Keratinocyte (primary cell): ENCODE measurements around the gene HIVEP1. TPM values are rescaled to one million over a fixed set of nuclear protein-coding genes. Genes with fewer than 3 reads are reported as not detected.

ENCODE experiments used
- DNase-seq: peaks from one replicate; pipeline ENCODE4 v3.0.0-alpha.2; 2011; ENCODE audit warnings: low read depth, missing footprints, low spot score
- FAIRE-seq: peaks from 2 replicates; lab custom pipeline; 2011; peaks lifted over from hg19 to GRCh38; lab: Jason Lieb, UNC
- H2AFZ ChIP-seq: 2 replicates; pipeline ENCODE4 v1.6.0; 2012; ENCODE audit warnings: low read length, control low read depth, inconsistent platforms; ENCODE audit not compliant: control insufficient read depth
- H3K27ac ChIP-seq: 2 replicates; pipeline ENCODE4 v1.5.1; 2011; ENCODE audit warnings: low read length; ENCODE audit not compliant: control insufficient read depth, insufficient read depth
- H3K27me3 ChIP-seq: 3 replicates; pipeline ENCODE4 v1.6.0; 2011; ENCODE audit warnings: low read length; ENCODE audit not compliant: control insufficient read depth, insufficient read depth; ENCODE audit errors: extremely low read depth
- H3K36me3 ChIP-seq, 2 experiments: 2 replicates in 1 of 2; 3 replicates in 1 of 2; pipeline ENCODE4 v1.5.1; 2011; ENCODE audit warnings: low read length in 2 of 2, mild to moderate bottlenecking in 1 of 2; ENCODE audit not compliant: control insufficient read depth in 2 of 2, insufficient read depth in 2 of 2; ENCODE audit errors: extremely low read depth in 1 of 2
- H3K4me1 ChIP-seq: 3 replicates; pipeline ENCODE4 v1.5.1; 2011; ENCODE audit warnings: low read length; ENCODE audit not compliant: control insufficient read depth, insufficient read depth; ENCODE audit errors: extremely low read depth
- H3K4me2 ChIP-seq: 3 replicates; pipeline ENCODE4 v1.6.0; 2011; ENCODE audit warnings: low read depth, low read length; ENCODE audit not compliant: control insufficient read depth, insufficient read depth; ENCODE audit errors: extremely low read depth
- H3K4me3 ChIP-seq, 3 experiments: fragments of 200-600 bp in 1 of 3; sonication (generic) in 1 of 3; 2 replicates in 2 of 3; 3 replicates in 1 of 3; pipeline ENCODE4 v1.5.1; 2011 to 2016; ENCODE audit warnings: low read length in 3 of 3, mild to moderate bottlenecking in 3 of 3, control low read depth in 2 of 3, inconsistent platforms in 1 of 3, low read depth in 1 of 3, mixed read lengths in 1 of 3, mixed run types in 1 of 3, moderate library complexity in 1 of 3; ENCODE audit not compliant: control insufficient read depth in 2 of 3, insufficient read depth in 2 of 3; ENCODE audit errors: extremely low read depth in 1 of 3
- H3K79me2 ChIP-seq: 2 replicates; pipeline ENCODE4 v1.6.0; 2012; ENCODE audit warnings: low read length; ENCODE audit not compliant: control insufficient read depth, insufficient read depth
- H3K9ac ChIP-seq: 3 replicates; pipeline ENCODE4 v1.6.0; 2011; ENCODE audit warnings: low read length; ENCODE audit not compliant: control insufficient read depth, insufficient read depth; ENCODE audit errors: extremely low read depth
- H3K9me1 ChIP-seq: 3 replicates; pipeline ENCODE4 v1.6.0; 2011; ENCODE audit warnings: low read length; ENCODE audit not compliant: control insufficient read depth, insufficient read depth; ENCODE audit errors: extremely low read depth
- H3K9me3 ChIP-seq: 2 replicates; pipeline ENCODE4 v1.5.1; 2012; ENCODE audit warnings: low read depth, low read length; ENCODE audit not compliant: control insufficient read depth
- H4K20me1 ChIP-seq: 3 replicates; pipeline ENCODE4 v1.6.0; 2011; ENCODE audit warnings: low read length; ENCODE audit not compliant: control insufficient read depth, insufficient read depth; ENCODE audit errors: extremely low read depth
- EZH2 ChIP-seq: IDR thresholded peaks from one replicate; pipeline ENCODE4 v1.6.1; 2012; ENCODE audit warnings: inconsistent platforms, mild to moderate bottlenecking, low read length, moderate library complexity
- dilution Hi-C: fragments of 300-500 bp; cut with MboI; formaldehyde crosslinking; loops from one replicate; pipeline ENCODE4 v1.7.0; 2020; ENCODE audit warnings: low sequenced_read_pairs; ENCODE audit not compliant: extremely low pct_ligation_motif_present
- polyA plus RNA-seq, 5 experiments: library from polyadenylated mRNA; depleted of rRNA in 3 of 5; stranded (reverse) in 3 of 5; stranded (forward) in 1 of 5; unstranded in 1 of 5; fragments of >200 nt; gene quantifications; 1 replicate in 1 of 5; 2 replicates in 3 of 5; 3 replicates in 1 of 5; pipeline versions ENCODE4 v1.2.1 to v1.2.3, GENCODE V29; 2011 to 2012; ENCODE audit warnings: missing spikeins in 2 of 5, low read depth in 1 of 5, low replicate concordance in 1 of 5
- TF ChIP-seq, protein P1 (sequence below), 3 experiments: IDR thresholded peaks in 1 of 3; conservative IDR thresholded peaks in 1 of 3; optimal IDR thresholded peaks in 1 of 3; 2 replicates in 2 of 3; 3 replicates in 1 of 3; pipeline versions ENCODE3 to v1.5.1; 2011; ENCODE audit warnings: low read length in 3 of 3, mild to moderate bottlenecking in 3 of 3, moderate library complexity in 2 of 3, control low read depth in 1 of 3, inconsistent platforms in 1 of 3; ENCODE audit not compliant: insufficient read depth in 2 of 3; ENCODE audit errors: extremely low read depth in 1 of 3

HIVEP1 gene
- polyA plus RNA-seq, 1 donor (not counting 4 experiments of a cell fraction or from before 2014, with no cell fraction given): 13.7 TPM

DNA sequence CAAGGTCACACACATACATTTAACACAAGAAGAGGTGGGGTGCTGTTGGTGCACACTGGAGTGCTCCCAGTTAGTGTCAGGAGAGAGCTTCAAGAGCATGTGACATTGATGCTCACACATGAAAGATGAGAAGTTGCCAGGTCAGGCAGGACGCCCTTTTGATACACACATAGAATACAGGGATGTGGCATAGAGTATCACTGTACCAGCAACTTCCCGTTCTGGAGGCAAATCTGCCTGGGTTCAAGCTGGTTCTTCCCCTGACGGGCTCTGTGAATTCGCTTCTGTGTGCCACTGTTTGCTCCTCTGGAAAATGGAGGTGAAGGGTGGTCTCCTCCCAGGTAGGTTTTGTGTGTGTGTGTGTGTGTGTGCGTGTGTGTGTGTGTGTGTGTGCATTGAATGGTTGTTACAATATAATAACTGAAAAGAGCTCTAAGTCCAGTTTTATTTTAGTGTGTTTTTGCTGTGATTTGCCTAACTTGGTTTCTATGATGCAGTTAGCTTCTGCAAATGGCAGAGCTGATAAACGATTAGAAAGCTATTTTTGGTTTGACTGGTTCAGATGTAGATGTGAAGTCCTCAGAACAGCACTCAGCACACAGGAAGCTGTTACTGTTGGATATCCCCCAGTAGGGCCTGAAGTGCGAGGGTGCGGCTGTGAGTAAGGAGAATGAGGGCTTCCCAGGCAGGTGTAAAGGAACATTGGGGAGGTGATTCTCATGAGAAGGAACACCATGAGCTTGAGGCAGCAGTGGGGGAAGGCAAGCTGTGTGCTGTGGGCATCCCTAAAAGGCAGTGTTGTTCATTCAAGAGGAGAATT is 53.4 kb downstream of the HIVEP1 start:
- Histone ChIP-seq H4K20me1 (no peaks in the 10 kb centered on the region), H3K9me3 (no peaks in the 10 kb centered on the region), H3K4me3 (no peak overlapping the region), H3K4me2 (no peak overlapping the region), H3K27me3 (no peaks in the 10 kb centered on the region), H3K36me3 (no peaks in the 10 kb centered on the region), H3K79me2 (peaks cover 47% of the 10 kb centered on the region), H3K4me1 (peaks cover 9% of the 10 kb centered on the region), H3K9ac (no peak overlapping the region), H2AFZ (no peak overlapping the region), H3K9me1 (no peaks in the 10 kb centered on the region), H3K27ac (no peak overlapping the region)
- dilution Hi-C loops: no loop called here
- DNase-seq: no peak
- no peak for TF ChIP-seq EZH2
- TF ChIP-seq, protein P1, sequence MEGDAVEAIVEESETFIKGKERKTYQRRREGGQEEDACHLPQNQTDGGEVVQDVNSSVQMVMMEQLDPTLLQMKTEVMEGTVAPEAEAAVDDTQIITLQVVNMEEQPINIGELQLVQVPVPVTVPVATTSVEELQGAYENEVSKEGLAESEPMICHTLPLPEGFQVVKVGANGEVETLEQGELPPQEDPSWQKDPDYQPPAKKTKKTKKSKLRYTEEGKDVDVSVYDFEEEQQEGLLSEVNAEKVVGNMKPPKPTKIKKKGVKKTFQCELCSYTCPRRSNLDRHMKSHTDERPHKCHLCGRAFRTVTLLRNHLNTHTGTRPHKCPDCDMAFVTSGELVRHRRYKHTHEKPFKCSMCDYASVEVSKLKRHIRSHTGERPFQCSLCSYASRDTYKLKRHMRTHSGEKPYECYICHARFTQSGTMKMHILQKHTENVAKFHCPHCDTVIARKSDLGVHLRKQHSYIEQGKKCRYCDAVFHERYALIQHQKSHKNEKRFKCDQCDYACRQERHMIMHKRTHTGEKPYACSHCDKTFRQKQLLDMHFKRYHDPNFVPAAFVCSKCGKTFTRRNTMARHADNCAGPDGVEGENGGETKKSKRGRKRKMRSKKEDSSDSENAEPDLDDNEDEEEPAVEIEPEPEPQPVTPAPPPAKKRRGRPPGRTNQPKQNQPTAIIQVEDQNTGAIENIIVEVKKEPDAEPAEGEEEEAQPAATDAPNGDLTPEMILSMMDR (optimal IDR thresholded peaks at IDR 0.05 in 1 of 3, IDR thresholded peaks at IDR 0.05 in 1 of 3, conservative IDR thresholded peaks at IDR 0.05 in 1 of 3; ENCODE audit: extremely low read depth in 1 of 3, insufficient read depth in 2 of 3, low read length in 3 of 3): no peak
- no peak for FAIRE-seq

DNA sequence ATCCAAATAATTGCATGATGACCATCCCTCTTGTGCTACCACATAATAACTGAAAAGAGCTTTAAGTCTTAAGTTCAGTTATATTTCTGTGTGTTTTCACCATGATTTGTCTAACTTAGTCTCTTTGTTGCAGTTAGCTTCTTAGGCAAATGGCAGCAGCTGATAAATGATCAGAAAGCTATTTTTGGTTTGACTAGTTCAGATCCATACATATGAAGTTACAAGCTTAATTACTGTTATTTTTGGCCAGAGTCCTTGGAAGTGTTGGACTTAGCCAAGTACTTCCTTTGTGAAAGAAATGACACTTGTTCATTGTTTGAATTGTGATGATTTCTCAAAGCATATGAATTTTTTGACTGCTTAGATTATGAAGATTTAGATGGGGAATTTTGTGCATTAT is 54.2 kb downstream of the HIVEP1 start:
- DNase-seq: no peak

More for the DNA sequence above, 54.2 kb downstream of the HIVEP1 start:
- Histone ChIP-seq H3K9me3 (no peaks in the 10 kb centered on the region), H3K27me3 (no peaks in the 10 kb centered on the region), H3K36me3 (no peaks in the 10 kb centered on the region), H2AFZ (no peak overlapping the region), H3K9me1 (peaks cover 3% of the 10 kb centered on the region), H3K9ac (no peak overlapping the region), H3K4me2 (no peak overlapping the region), H4K20me1 (no peaks in the 10 kb centered on the region), H3K4me3 (no peak overlapping the region), H3K79me2 (peaks cover 51% of the 10 kb centered on the region), H3K27ac (no peak overlapping the region), H3K4me1 (peaks cover 10% of the 10 kb centered on the region)
- no peak for FAIRE-seq
- no peak for TF ChIP-seq EZH2
- dilution Hi-C loops: no loop called here
